Fibroblast of skin of back (primary cell): ENCODE measurements around the gene BRSK2. TPM values are rescaled to one million over a fixed set of nuclear protein-coding genes. Genes with fewer than 3 reads are reported as not detected.
"Not testable (repeated sequence)": the region's sequence is repeated elsewhere in the genome, so short reads cannot be mapped to it uniquely, and the experiment has no call there.

ENCODE experiments used
- DNase-seq: peaks from one replicate; pipeline ENCODE4 v3.0.0-alpha.2; 2013
- polyA plus RNA-seq, 2 experiments: library from polyadenylated mRNA; unstranded; fragments of 120-200 nt; gene quantifications; one replicate each; pipeline ENCODE4 v1.2.1, GENCODE V29; 2013; ENCODE audit not compliant: insufficient read length in 2 of 2

BRSK2 gene
- 0.54 TPM for polyA plus RNA-seq (2013, experiment 1 of 2; ENCODE audit: insufficient read length)
- polyA plus RNA-seq (2013, experiment 2 of 2; ENCODE audit: insufficient read length) = 1.1 TPM

GRCh38 chr11:1389932-1390568 is at the start of gene BRSK2:
Gene BRSK2, plus strand, starts transcription at chr11:1389934. Its CDS starts 351 bp downstream, at chr11:1390285.
- DNase-seq = no peak

DNA sequence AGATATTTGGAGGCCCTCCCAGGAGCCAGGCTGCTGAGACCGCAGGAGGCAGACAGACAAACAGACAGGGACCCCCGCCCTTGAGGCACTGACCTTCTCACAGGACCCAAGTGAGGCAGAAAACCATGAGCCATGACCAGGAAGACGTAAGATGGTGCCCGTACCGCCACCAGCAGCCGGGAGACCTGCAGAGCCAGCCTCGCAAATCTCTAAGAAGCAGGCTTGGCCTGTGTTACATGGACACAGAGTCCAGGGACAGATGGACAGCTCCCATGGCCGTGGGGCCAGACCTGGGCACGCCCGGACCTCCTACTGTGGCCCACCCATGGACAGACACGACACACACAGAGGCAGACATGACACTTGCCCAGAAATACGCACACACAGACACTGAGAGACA is 49.6 kb upstream of the BRSK2 start:
- no peak for DNase-seq

DNA sequence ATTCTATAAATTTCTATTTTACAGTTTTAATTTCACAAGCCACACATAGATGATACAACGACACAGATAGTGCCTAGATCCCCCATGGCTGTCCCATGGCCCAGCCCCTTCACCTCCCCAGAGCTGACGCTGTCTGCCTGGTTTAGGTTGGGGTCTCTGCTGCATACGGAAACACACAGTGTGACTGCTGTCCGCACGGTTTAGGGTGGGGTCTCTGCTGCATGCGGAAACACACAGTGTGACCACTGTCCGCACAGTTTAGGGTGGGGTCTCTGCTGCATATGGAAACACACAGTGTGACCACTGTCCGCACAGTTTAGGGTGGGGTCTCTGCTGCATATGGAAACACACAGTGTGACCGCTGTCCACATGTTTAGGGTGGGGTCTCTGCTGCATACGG is 48.5 kb upstream of the BRSK2 start:
- not testable (repeated sequence) for DNase-seq

DNA sequence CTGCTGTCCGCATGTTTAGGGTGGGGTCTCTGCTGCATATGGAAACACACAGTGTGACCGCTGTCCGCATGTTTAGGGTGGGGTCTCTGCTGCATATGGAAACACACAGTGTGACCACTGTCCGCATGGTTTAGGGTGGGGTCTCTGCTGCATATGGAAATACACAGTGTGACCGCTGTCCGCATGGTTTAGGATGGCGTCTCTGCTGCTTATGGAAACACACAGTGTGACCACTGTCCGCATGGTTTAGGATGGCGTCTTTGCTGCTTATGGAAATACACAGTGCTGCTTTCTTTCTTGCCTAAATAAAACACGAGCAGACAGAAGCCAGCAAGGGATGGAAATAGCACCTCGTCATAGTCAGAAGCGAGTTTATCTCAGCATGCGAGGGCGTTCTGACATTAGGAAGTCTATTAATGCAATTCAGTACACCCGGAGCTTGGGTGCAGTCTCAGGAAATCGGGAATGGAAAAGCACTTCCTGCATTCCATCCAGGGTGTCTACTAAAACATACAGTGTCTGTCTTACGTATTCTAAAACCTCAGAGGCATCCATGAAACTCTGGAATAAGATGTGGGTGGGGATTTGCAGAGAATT is 47.7 kb upstream of the BRSK2 start:
- peak; percentile 26 for DNase-seq

DNA sequence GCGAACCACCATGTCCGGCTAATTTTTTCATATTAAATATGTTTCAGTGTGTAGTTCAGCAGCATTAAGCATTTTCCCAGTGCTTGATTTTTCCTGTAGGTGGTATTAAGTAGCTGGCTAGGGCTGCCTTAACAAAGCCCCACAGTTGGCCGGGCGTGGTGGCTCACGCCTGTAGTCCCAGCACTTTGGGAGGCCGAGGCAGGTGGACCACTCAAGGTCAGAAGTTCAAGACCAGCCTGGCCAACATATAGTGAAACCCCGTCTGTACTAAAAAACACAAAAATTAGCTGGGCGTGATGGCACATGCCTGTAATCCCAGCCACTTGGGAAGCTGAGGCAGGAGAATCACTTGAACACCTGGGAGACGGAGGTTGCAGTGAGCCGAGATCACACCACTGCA is 46.8 kb upstream of the BRSK2 start:
- no peak for DNase-seq

- DNase-seq = no peak
Observed at GRCh38 chr11:1343391-1344055, 46.2 kb upstream of the BRSK2 start.

- DNase-seq = no peak
Observed at GRCh38 chr11:1344056-1344635, 45.6 kb upstream of the BRSK2 start.

- DNase-seq = no peak
Observed at GRCh38 chr11:1345737-1346513, 43.8 kb upstream of the BRSK2 start.

DNA sequence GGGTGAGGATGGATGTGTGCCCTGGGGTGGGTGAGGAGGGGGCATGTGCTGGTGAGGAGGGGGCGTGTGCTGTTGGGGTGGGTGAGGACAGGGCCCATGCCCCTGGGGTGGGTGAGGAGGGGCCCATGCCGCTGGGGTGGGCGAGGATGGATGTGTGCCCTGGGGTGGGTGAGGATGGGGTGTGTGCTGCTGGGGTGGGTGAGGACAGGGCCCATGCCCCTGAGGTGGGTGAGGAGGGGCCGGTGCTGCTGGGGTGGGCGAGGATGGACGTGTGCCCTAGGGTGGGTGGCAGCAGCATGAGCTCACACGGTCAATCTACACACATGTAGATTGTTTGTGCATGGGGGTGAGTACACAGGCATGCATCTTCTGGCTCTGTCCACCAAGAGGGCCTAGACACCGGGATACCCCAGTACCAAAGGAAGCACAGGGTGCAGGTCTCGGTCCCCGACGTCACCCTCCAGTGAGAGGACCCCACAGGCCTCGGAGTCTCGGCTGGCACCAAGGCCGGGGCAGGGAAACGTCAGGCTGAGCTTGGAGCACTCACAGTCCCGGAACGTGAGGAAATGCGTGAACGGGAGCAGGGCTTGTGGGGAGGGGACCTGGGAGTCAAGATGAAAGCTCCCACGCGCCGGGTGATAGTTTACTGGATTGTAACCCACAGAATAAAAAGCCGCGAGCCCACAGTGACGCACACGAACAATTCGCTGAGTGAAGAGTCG is 42.9 kb upstream of the BRSK2 start:
- DNase-seq = no peak

GRCh38 chr11:1347411-1347999 is 42.2 kb upstream of the BRSK2 start:
- not testable (repeated sequence) for DNase-seq

- no peak for DNase-seq
Observed at GRCh38 chr11:1348146-1348795, 41.5 kb upstream of the BRSK2 start.

DNA sequence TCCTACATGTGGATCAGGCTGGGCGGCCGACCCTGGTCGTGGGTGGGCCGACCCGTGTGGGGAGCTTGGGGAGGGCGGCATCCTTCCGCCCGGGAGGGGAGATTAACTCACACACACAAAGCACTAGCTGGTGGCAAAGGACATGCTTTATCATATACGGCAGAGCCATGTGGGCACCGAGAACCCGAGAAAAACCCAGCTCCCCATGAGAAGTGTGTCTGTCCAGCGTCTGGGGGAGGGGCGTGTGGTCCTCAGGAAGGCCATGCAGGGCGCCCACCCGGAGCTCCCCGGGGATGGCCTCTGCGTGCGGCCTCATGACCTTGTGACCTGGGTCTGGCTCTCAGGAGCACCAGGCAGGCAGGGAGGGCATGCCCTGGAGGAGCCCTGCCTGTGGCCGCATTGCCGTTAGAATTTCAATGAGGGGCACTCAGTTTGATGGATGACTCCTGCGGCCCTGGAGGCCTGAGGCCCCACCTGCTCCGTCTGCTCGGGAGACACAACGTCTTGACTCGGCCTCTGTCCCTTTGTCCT is 40.9 kb upstream of the BRSK2 start:
- no peak for DNase-seq

DNA sequence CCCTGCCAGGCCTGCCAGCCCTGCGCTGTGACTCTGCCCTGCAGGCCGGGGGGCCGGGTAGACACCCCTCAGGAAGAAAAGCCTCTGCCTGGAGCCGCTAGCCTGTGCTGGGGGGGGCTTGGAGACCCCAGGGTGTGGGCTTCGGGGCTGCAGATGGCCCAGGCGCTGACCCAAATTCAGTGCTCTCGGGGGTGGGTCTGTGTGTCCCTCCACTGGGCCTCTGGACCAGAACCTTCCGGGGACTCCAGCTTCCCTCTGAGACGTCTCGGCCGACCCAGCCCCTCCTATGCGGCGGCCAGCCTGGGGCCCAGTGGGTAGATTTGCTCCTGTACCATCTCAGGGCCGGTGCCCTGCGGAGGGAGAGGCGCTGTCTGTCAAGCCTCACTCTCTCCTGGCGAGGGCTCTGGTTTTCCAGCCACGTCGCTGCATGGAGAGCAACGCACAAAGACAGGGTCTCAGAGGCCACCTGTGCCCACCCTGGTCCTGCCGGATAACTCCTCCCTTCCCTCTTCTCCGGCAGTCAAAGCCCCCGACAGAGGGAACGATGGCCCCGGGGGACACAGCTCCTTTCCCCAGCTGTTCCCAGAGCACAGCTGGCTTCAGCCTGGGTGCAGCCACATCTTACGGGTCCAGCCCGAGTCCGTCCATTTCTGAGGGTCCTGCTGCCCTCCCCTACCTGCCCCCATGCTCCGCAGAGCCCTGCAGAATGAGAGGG is 40.2 kb upstream of the BRSK2 start:
- DNase-seq = no peak

DNA sequence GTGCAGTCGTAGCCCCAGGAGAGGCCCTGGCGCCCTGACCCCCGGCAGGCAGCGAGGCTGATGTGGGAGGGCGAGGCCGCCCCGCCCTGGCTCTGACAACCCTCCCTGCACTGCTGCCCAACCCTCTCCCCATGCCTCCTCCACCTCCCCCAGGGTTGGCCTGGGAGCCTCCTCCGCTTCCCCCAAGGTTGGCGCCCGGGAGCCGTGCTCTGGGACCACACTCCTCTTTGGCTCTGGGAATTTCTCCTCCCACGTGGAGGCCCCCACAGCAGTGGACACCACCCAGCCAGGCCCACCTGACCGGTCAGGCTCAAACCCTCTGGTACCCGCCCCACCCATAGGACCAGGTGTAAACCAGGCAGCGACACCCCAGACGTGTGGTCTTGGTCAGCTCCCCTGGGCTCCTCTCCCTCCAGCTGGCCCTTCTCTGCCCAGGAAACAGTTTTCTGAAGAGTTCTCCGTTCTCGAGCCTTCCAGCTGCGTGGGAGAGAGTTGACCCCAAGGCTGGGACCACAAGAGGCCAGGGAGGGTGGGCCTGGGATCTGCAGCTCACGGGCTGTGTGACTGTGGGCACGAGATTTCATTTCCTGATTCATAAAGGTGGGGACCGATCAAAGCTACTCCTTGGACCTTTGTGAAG is 39.5 kb upstream of the BRSK2 start:
- no peak for DNase-seq

DNA sequence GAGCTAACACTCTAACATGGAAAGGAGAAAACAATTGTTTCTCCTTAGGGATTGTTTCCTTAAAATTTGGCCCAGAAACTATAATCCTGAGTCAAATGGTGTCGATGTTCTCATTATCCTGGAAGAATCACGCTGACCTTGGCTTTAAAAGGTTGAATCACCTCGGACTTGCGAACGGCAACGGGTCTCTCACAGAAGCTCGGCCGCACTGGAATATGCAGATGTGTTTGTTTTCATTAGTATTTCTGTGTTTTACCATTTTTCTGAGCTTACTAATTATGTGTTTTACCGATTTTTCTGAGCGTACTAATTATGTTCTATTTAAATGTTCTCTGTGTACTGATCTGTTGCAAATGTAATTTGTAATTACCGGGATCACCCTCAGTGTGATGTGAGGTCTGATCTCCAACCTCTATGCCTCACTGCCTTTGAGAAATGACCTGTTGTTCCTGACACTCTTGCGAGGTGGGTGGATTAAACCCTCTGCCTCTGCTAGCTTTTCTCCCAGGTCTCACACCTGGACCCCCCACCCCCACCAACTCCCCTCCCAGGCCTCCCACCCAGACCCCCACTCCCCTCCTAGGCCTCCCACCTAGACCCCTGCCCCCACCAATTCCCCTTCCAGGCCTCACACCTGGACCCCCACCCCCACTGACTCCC is 38.3 kb upstream of the BRSK2 start:
- no peak for DNase-seq

DNA sequence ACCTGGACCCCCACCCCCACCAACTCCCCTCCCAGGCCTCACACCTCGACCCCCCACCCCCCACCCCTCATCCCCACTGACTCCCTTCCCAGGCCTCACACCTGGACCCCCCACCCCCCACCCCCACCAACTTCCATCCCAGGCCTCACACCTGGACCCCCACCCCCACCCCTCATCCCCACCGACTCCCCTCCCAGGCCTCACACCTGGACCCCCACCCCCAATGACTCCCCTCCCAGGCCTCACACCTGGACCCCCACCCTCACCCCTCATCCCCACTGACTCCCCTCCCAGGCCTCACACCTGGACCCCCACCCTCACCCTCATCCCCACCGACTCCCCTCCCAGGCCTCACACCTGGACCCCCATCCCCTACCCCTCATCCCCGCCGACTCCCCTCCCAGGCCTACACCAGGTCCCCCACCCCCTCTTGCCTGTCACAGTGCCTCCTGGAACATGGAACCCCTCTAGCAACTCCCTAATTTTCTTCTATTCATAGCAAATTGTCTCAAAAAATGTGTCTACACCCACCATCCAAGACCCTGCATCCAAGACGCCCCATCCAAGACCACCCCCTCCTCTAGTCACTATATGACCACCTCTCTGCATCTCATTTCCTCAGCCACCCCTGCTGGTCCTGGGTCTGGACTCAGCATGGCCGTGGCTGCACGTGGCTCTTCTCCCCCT is 36.9 kb upstream of the BRSK2 start:
- no peak for DNase-seq

GRCh38 chr11:1353383-1354124 is 36.2 kb upstream of the BRSK2 start:
- no peak for DNase-seq
